ENCODE data around the gene FYCO1. TPM values are rescaled to one million over a fixed set of nuclear protein-coding genes. Genes with fewer than 3 reads are reported as not detected.

FYCO1 gene
- polyA plus RNA-seq, 1 experiment = 14.2 TPM

GRCh38 chr3:45905755-45906154 is 89.9 kb downstream of the FYCO1 start:
- TF ChIP-seq, protein P1, sequence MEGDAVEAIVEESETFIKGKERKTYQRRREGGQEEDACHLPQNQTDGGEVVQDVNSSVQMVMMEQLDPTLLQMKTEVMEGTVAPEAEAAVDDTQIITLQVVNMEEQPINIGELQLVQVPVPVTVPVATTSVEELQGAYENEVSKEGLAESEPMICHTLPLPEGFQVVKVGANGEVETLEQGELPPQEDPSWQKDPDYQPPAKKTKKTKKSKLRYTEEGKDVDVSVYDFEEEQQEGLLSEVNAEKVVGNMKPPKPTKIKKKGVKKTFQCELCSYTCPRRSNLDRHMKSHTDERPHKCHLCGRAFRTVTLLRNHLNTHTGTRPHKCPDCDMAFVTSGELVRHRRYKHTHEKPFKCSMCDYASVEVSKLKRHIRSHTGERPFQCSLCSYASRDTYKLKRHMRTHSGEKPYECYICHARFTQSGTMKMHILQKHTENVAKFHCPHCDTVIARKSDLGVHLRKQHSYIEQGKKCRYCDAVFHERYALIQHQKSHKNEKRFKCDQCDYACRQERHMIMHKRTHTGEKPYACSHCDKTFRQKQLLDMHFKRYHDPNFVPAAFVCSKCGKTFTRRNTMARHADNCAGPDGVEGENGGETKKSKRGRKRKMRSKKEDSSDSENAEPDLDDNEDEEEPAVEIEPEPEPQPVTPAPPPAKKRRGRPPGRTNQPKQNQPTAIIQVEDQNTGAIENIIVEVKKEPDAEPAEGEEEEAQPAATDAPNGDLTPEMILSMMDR (IDR thresholded peaks at IDR 0.05; ENCODE audit: insufficient read depth, low read depth, low read length) = no peak
- Histone ChIP-seq H3K36me3 (ENCODE audit: control insufficient read depth, insufficient read depth, low read length) (no peaks in the 10 kb centered on the region), H3K27me3 (ENCODE audit: control insufficient read depth, insufficient read depth, low read length) (peaks cover 3% of the 10 kb centered on the region; the same call in 1 of the 2 replicates), H3K4me3 (ENCODE audit: low read depth, low read length) (no peak overlapping the region)
- ChIA-PET CTCF (interaction anchor here (0.6 to 6.2 kb wide), 3 partner anchors 75 to 591 kb away, joined by 3 to 43 read pairs (median 3); no protein-coding TSS in a partner anchor), POLR2A (no interaction called here)
- DNase-seq (ENCODE audit: low read depth) = no peak

DNA sequence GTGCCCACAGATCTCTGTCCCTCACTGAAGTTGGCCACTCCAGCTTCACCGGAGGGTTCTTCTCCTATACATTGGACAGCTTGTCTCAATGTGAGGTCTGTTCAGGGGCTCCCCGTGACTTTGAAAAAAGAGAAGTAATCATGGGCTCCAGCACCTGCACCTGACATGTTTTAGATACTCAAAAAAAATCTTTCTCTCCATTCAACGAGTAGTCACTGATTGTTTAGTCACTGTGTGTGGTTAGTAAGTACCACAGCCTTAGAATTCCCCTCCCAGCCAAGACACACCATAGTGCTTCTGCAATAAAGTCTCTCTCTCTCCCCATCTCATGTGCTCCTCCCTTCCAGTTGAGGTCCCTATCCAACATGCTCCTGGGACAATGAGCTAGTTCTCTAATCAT is 90.7 kb downstream of the FYCO1 start:
- ChIA-PET CTCF (interaction anchor here (1.0 to 6.2 kb wide), 3 partner anchors 8 to 144 kb away, joined by 3 to 43 read pairs (median 3); no protein-coding TSS in a partner anchor), POLR2A (no interaction called here)
- TF ChIP-seq, protein P1 (IDR thresholded peaks at IDR 0.05; ENCODE audit: insufficient read depth, low read depth, low read length) = no peak

DNA sequence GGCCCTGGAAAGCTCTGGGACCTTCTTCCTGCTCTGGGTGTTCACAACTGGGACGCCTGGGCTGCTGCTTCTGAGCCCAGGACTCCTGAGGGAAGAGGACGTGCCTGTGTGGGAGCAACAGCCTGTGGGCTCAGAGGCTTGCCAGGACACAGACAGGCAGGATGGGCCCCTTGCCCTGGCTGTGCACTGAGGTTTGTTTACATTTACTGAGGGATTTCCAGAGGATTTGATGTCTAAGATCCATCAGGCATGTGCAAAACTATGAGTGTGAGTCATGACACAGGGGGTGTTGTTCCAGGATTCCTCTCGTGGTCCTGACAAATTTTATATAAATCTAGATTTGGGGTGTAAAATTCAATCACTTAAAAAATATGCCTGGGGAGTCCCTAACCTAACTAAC is 98.7 kb downstream of the FYCO1 start:
- TF ChIP-seq, protein P1 (IDR thresholded peaks at IDR 0.05; ENCODE audit: insufficient read depth, low read depth, low read length) = no peak
- Histone ChIP-seq H3K4me3 (ENCODE audit: low read depth, low read length) (no peak overlapping the region), H3K36me3 (ENCODE audit: control insufficient read depth, insufficient read depth, low read length) (no peaks in the 10 kb centered on the region), H3K27me3 (ENCODE audit: control insufficient read depth, insufficient read depth, low read length) (peaks cover 5% of the 10 kb centered on the region; the same call in 1 of the 2 replicates)
- CTCF ChIA-PET = interaction anchor here (0.6 to 2.0 kb wide), 2 partner anchors 8 to 11 kb away, joined by 3 to 6 read pairs; no protein-coding TSS in a partner anchor
- DNase-seq (ENCODE audit: low read depth) = no peak
- POLR2A ChIA-PET = no interaction called here

More for the DNA sequence above, 90.7 kb downstream of the FYCO1 start:
- DNase-seq (ENCODE audit: low read depth) = no peak
- Histone ChIP-seq H3K4me3 (ENCODE audit: low read depth, low read length) (no peak overlapping the region), H3K36me3 (ENCODE audit: control insufficient read depth, insufficient read depth, low read length) (no peaks in the 10 kb centered on the region), H3K27me3 (ENCODE audit: control insufficient read depth, insufficient read depth, low read length) (peaks cover 3% of the 10 kb centered on the region; the same call in 1 of the 2 replicates)

GRCh38 chr3:45895686-45896468 is 99.7 kb downstream of the FYCO1 start:
- no peak for DNase-seq (ENCODE audit: low read depth)
- CTCF ChIA-PET = interaction anchor here (2.0 kb wide), 1 partner anchor 12 kb away, joined by 6 read pairs; no protein-coding TSS in a partner anchor
- TF ChIP-seq, protein P1 (IDR thresholded peaks at IDR 0.05; ENCODE audit: insufficient read depth, low read depth, low read length) = no peak
- no peaks in the 10 kb centered on the region for H3K36me3 ChIP-seq (ENCODE audit: control insufficient read depth, insufficient read depth, low read length)
- H3K27me3 ChIP-seq (ENCODE audit: control insufficient read depth, insufficient read depth, low read length) = peaks cover 7% of the 10 kb centered on the region; the same call in 1 of the 2 replicates
- POLR2A ChIA-PET = no interaction called here
- no peak overlapping the region for H3K4me3 ChIP-seq (ENCODE audit: low read depth, low read length)

DNA sequence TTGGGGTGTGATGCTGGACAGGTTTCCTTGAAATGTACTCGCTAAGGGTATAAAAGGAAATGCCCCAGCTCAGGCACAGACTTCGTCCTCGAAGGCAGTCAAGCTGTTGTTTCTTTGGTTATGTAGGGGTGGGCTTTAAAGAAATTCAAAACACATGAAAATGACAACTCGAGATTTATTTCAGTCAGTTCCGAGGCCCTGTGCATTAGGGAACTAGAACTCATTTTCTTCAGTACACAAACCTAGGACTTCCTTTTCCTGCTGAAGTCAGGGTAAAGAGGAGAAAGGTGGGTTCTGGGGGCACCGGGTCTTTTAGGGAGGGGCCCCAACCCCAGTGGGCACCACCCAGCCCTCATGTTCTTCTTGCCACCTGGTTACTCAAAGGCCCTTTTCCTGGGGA is 101.6 kb downstream of the FYCO1 start:
- CTCF ChIA-PET = interaction anchor here (1.2 kb wide), 1 partner anchor 12 kb away, joined by 4 read pairs; no protein-coding TSS in a partner anchor

More for the DNA sequence above, 101.6 kb downstream of the FYCO1 start:
- Histone ChIP-seq H3K36me3 (ENCODE audit: control insufficient read depth, insufficient read depth, low read length) (no peaks in the 10 kb centered on the region), H3K27me3 (ENCODE audit: control insufficient read depth, insufficient read depth, low read length) (peaks cover 8% of the 10 kb centered on the region), H3K4me3 (ENCODE audit: low read depth, low read length) (no peak overlapping the region)
- no peak for DNase-seq (ENCODE audit: low read depth)
- TF ChIP-seq, protein P1 (IDR thresholded peaks at IDR 0.05; ENCODE audit: insufficient read depth, low read depth, low read length) = no peak
- POLR2A ChIA-PET = no interaction called here

All from BJ (cell line).